SK-N-SH treated with all-trans-retinoic acid at 6 μM for 48 hours (cell line): ENCODE data around the gene KCNJ16.

Source experiments
- ATAC-seq: fragments of 200-7000 bp; cut with Tn5 transposase; 3 replicates; pipeline ENCODE4 v1.9.1; 2020; ENCODE audit warnings: mild to moderate bottlenecking, moderate library complexity
- ARNTL ChIP-seq: fragments of 450-650 bp; formaldehyde crosslinking; IDR thresholded peaks from 2 replicates; pipeline ENCODE4 v1.5.0; 2020; ENCODE audit warnings: low read depth, mild to moderate bottlenecking, moderate library complexity, borderline replicate concordance
- BACH2 ChIP-seq: fragments of 250-450 bp; sonication (Bioruptor Pico); IDR thresholded peaks from 2 replicates; pipeline ENCODE4 v1.9.0; 2021; ENCODE audit warnings: mild to moderate bottlenecking, borderline replicate concordance
- CREB5 ChIP-seq: fragments of 250-450 bp; sonication (Bioruptor Pico); IDR thresholded peaks from 2 replicates; pipeline ENCODE4 v1.5.1; 2020; ENCODE audit warnings: low read depth, mild to moderate bottlenecking, moderate library complexity
- CSDC2 ChIP-seq: fragments of 250-450 bp; sonication (Bioruptor Pico); IDR thresholded peaks from 2 replicates; pipeline ENCODE4 v1.5.0; 2020; ENCODE audit warnings: mild to moderate bottlenecking, moderate library complexity
- ESRRG ChIP-seq: fragments of 250-450 bp; sonication (Bioruptor Pico); IDR thresholded peaks from 2 replicates; pipeline ENCODE4 v1.6.1; 2021; ENCODE audit warnings: mild to moderate bottlenecking
- GLIS3 ChIP-seq: fragments of 250-450 bp; sonication (Bioruptor Pico); IDR thresholded peaks from 2 replicates; pipeline ENCODE4 v1.5.0; 2020; ENCODE audit warnings: mild to moderate bottlenecking, moderate library complexity
- ISL1 ChIP-seq: fragments of 250-450 bp; sonication (Bioruptor Pico); IDR thresholded peaks from 2 replicates; pipeline ENCODE4 v2.1.2; 2022; ENCODE audit warnings: mild to moderate bottlenecking, moderate library complexity
- OSR1 ChIP-seq: fragments of 250-450 bp; sonication (Bioruptor Pico); IDR thresholded peaks from 2 replicates; pipeline ENCODE4 v1.8.0; 2022; ENCODE audit warnings: moderate library complexity, mild to moderate bottlenecking, inconsistent platforms
- POU6F1 ChIP-seq: fragments of 250-450 bp; sonication (Bioruptor Pico); IDR thresholded peaks from 2 replicates; pipeline ENCODE4 v1.8.0; 2021; ENCODE audit warnings: low read depth, mild to moderate bottlenecking, moderate library complexity, borderline replicate concordance
- PPARA ChIP-seq: fragments of 250-450 bp; sonication (Bioruptor Pico); IDR thresholded peaks from 2 replicates; pipeline ENCODE4 v1.5.0; 2020; ENCODE audit warnings: mild to moderate bottlenecking, borderline replicate concordance
- SNAI2 ChIP-seq: fragments of 250-450 bp; sonication (Bioruptor Pico); IDR thresholded peaks from 2 replicates; pipeline ENCODE4 v1.5.0; 2020; ENCODE audit warnings: mild to moderate bottlenecking, moderate library complexity
- TOX ChIP-seq: fragments of 250-450 bp; sonication (Bioruptor Pico); IDR thresholded peaks from 2 replicates; pipeline ENCODE4 v1.8.0; 2021; ENCODE audit warnings: mild to moderate bottlenecking, moderate library complexity, borderline replicate concordance
- TSHZ2 ChIP-seq: fragments of 250-450 bp; sonication (Bioruptor Pico); IDR thresholded peaks from 2 replicates; pipeline ENCODE4 v1.5.0; 2020; ENCODE audit warnings: mild to moderate bottlenecking, moderate library complexity
- ZC3H10 ChIP-seq: fragments of 250-450 bp; sonication (Bioruptor Pico); IDR thresholded peaks from 2 replicates; pipeline ENCODE4 v1.5.1; 2021; ENCODE audit warnings: mild to moderate bottlenecking, moderate library complexity
- ZFP3 ChIP-seq: fragments of 250-450 bp; sonication (Bioruptor Pico); IDR thresholded peaks from 2 replicates; pipeline ENCODE4 v1.5.0; 2020; ENCODE audit warnings: mild to moderate bottlenecking, moderate library complexity
- ZFP30 ChIP-seq: fragments of 450-650 bp; formaldehyde crosslinking; IDR thresholded peaks from 2 replicates; pipeline ENCODE4 v1.5.0; 2022; ENCODE audit warnings: mild to moderate bottlenecking, moderate library complexity
- ZNF565 ChIP-seq: fragments of 450-650 bp; formaldehyde crosslinking; conservative IDR thresholded peaks from 2 replicates; pipeline ENCODE4 v1.5.0; 2020; ENCODE audit warnings: low read depth, mild to moderate bottlenecking, moderate library complexity
- ZNF70 ChIP-seq: fragments of 450-650 bp; formaldehyde crosslinking; IDR thresholded peaks from 2 replicates; pipeline ENCODE4 v1.5.0; 2020; ENCODE audit warnings: mild to moderate bottlenecking, moderate library complexity
- ZNF8 ChIP-seq: fragments of 450-650 bp; formaldehyde crosslinking; IDR thresholded peaks from 2 replicates; pipeline ENCODE4 v1.5.0; 2020; ENCODE audit warnings: mild to moderate bottlenecking, moderate library complexity
- TF ChIP-seq, protein P1 (sequence below): fragments of 250-450 bp; sonication (Bioruptor Pico); IDR thresholded peaks from 2 replicates; pipeline ENCODE4 v1.8.0; 2020; ENCODE audit warnings: mild to moderate bottlenecking, moderate library complexity, borderline replicate concordance

Gene KCNJ16

DNA sequence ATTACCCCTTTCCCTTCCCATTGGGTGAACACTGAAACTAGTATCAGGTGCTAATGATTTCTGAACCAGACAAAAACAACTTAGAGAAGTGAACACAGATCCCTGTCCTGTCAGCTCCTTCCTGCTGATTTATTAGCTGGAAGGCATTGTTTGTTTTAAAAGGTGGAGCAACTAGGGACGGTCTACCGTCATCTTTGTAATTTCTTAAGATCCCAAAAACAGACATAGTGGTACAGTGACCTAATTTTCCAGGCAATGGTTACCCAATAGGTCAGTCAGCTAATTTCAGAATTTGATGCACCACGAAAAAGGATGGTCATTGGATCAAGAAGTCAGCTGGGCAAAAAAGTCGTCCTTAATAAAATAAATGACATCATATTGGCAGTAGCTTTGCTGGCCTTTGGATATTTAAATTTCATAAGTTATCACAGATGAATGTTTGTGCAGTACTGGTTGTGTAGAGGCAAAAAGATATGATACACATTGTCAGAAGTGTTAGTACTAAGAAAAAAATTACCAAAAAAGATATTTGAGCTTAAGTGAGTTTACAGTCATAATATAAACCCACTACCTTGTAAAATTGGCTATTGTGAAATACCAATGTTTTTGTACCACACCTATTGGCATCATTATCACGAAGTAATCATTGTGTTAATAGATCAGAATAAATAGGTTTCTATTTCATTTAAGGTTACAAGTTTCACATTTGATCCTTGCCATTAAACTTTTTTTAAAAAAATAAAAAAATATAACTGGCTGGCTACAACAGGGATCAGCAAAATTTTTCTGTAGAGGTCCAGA, 27.2 kb upstream of the KCNJ16 start (continued):
- TF ChIP-seq TSHZ2 (CRISPR knock-in tag) (no peak), GLIS3 (CRISPR knock-in tag) (no peak), ZNF8 (no peak), ARNTL (CRISPR knock-in tag) (no peak)

GRCh38 chr17:70049801-70050591, 25.0 kb upstream of the KCNJ16 start:
- TF ChIP-seq TOX (CRISPR knock-in tag) = no peak
- no peak for TF ChIP-seq PPARA (CRISPR knock-in tag)
- TF ChIP-seq CREB5 (CRISPR knock-in tag) = no peak
- no peak for TF ChIP-seq ESRRG (CRISPR knock-in tag)
- TF ChIP-seq TSHZ2 (CRISPR knock-in tag) = no peak
- no peak for TF ChIP-seq SNAI2 (CRISPR knock-in tag)
- no peak for TF ChIP-seq ISL1 (CRISPR knock-in tag)
- no peak for TF ChIP-seq POU6F1
- no peak for TF ChIP-seq ARNTL (CRISPR knock-in tag)
- TF ChIP-seq ZNF70 (CRISPR knock-in tag) = no peak
- no peak for TF ChIP-seq BACH2 (CRISPR knock-in tag)
- TF ChIP-seq ZFP3 = no peak
- no peak for TF ChIP-seq ZC3H10
- no peak for TF ChIP-seq GLIS3 (CRISPR knock-in tag)
- no peak for TF ChIP-seq ZFP30 (CRISPR knock-in tag)
- no peak for TF ChIP-seq CSDC2 (CRISPR knock-in tag)
- no peak for TF ChIP-seq OSR1 (CRISPR knock-in tag)
- no peak for TF ChIP-seq ZNF8
- TF ChIP-seq, protein P1, sequence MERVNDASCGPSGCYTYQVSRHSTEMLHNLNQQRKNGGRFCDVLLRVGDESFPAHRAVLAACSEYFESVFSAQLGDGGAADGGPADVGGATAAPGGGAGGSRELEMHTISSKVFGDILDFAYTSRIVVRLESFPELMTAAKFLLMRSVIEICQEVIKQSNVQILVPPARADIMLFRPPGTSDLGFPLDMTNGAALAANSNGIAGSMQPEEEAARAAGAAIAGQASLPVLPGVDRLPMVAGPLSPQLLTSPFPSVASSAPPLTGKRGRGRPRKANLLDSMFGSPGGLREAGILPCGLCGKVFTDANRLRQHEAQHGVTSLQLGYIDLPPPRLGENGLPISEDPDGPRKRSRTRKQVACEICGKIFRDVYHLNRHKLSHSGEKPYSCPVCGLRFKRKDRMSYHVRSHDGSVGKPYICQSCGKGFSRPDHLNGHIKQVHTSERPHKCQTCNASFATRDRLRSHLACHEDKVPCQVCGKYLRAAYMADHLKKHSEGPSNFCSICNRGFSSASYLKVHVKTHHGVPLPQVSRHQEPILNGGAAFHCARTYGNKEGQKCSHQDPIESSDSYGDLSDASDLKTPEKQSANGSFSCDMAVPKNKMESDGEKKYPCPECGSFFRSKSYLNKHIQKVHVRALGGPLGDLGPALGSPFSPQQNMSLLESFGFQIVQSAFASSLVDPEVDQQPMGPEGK (CRISPR knock-in tag) = no peak
- no peak for TF ChIP-seq ZNF565 (CRISPR knock-in tag)
- no peak for ATAC-seq
